HEK293T (cell line): ENCODE data around the gene ANKFN1.

ENCODE experiments used
- BHLHE40 ChIP-seq: fragments of 450-650 bp; IDR thresholded peaks from 2 replicates; pipeline ENCODE4 v1.6.1; 2016; ENCODE audit warnings: mild to moderate bottlenecking, moderate library complexity, borderline replicate concordance
- CTBP1 ChIP-seq: fragments of 450-650 bp; IDR thresholded peaks from 2 replicates; pipeline ENCODE4 v1.6.1; 2016; ENCODE audit warnings: borderline replicate concordance
- FOXA1 ChIP-seq: fragments of 450-650 bp; IDR thresholded peaks from 2 replicates; pipeline ENCODE4 v1.6.1; 2016; ENCODE audit warnings: mild to moderate bottlenecking
- FOXK2 ChIP-seq: fragments of 450-650 bp; IDR thresholded peaks from 2 replicates; pipeline ENCODE4 v1.6.1; 2016; ENCODE audit warnings: mild to moderate bottlenecking
- SUZ12 ChIP-seq: fragments of 450-650 bp; IDR thresholded peaks from 2 replicates; pipeline ENCODE4 v1.6.1; 2016; ENCODE audit warnings: mild to moderate bottlenecking
- TF ChIP-seq, protein P1 (sequence below): fragments of 450-650 bp; IDR thresholded peaks from 2 replicates; pipeline ENCODE4 v1.6.1; 2016

- TF ChIP-seq, protein P1, sequence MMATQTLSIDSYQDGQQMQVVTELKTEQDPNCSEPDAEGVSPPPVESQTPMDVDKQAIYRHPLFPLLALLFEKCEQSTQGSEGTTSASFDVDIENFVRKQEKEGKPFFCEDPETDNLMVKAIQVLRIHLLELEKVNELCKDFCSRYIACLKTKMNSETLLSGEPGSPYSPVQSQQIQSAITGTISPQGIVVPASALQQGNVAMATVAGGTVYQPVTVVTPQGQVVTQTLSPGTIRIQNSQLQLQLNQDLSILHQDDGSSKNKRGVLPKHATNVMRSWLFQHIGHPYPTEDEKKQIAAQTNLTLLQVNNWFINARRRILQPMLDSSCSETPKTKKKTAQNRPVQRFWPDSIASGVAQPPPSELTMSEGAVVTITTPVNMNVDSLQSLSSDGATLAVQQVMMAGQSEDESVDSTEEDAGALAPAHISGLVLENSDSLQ, result no peak
- TF ChIP-seq FOXA1, result no peak
- no peak for TF ChIP-seq SUZ12
- TF ChIP-seq CTBP1, result no peak
- no peak for TF ChIP-seq FOXK2
- no peak for TF ChIP-seq BHLHE40
These were observed 312.6 kb downstream of the ANKFN1 start for GRCh38 chr17:56465886-56466285.
